Measurements from ENCODE around the gene CCDC3. TPM values are rescaled to one million over a fixed set of nuclear protein-coding genes. Genes with fewer than 3 reads are reported as not detected.
A peak's percentile ranks its signal among the peaks of the same experiment; 100 is the strongest.

CCDC3 gene
- total and polyA plus RNA-seq, 2 experiments from 2014 or later: not detected

DNA sequence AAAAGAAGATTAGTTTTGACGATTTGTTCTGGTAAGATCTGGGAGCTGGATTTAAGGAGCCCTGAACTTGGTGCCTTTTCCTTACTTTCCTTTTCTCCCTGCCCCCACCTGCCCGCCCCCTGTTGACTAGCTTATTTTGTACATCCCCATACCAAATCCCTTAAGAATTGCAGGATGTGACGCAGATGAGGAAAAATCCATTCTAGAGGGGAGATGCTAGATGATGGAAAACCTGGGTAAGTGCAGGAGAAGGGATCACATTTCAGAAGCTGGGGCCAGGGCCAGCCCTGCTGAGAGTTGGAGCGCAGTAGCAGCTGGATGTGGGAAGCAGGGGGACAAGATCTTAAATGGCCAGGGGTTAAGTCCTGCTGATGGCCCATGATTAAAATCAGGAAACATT, 93.9 kb downstream of the CCDC3 start:
- Histone ChIP-seq H3K9ac (no peak overlapping the region), H3K4me1 (ENCODE audit: insufficient read depth) (no peaks in the 10 kb centered on the region), H3K27me3 (replicated peaks; ENCODE audit: insufficient read depth) (no peaks in the 10 kb centered on the region; the same call in 1 of the 2 replicates), H3K79me2 (ENCODE audit: insufficient read depth) (no peaks in the 10 kb centered on the region), H3K4me2 (ENCODE audit: unreplicated experiment) (no peak overlapping the region), H2AFZ (no peak overlapping the region), H3K4me3 (no peak overlapping the region), H4K20me1 (ENCODE audit: insufficient read depth) (no peaks in the 10 kb centered on the region), H3K9me2 (ENCODE audit: insufficient read depth) (no peaks in the 10 kb centered on the region), H3K27ac (no peak overlapping the region), H3K36me3 (ENCODE audit: low read depth) (no peaks in the 10 kb centered on the region), H3K9me3 (ENCODE audit: low read depth) (no peaks in the 10 kb centered on the region), H3F3A (ENCODE audit: insufficient read depth) (no peaks in the 10 kb centered on the region)
- in situ Hi-C loops (cut with MboI): no loop called here
- no peak for DNase-seq
- TF ChIP-seq EZH2 (IDR thresholded peaks at IDR 0.05; ENCODE audit: insufficient read depth, poor library complexity, severe bottlenecking): no peak
- no peak for TF ChIP-seq EZH2phosphoT487 (IDR thresholded peaks at IDR 0.05; ENCODE audit: insufficient read depth, low read depth)
- WGBS, 2 experiments (ENCODE audit: low coverage in 1 of 2, low lambda C conversion rate in 2 of 2, missing lambda C conversion rate in 2 of 2): 64 to 66% methylated on average over 4 of the region's 4 CpGs

- H4K20me1 ChIP-seq (ENCODE audit: insufficient read depth): no peaks in the 10 kb centered on the region
- no peaks in the 10 kb centered on the region; the same call in 1 of the 2 replicates for H3K27me3 ChIP-seq (replicated peaks; ENCODE audit: insufficient read depth)
- H3K4me3 ChIP-seq: no peak overlapping the region
- no peaks in the 10 kb centered on the region for H3K79me2 ChIP-seq (ENCODE audit: insufficient read depth)
- H3K4me1 ChIP-seq (ENCODE audit: insufficient read depth): no peaks in the 10 kb centered on the region
- no peaks in the 10 kb centered on the region for H3K9me3 ChIP-seq (ENCODE audit: low read depth)
- WGBS, 2 experiments (ENCODE audit: low coverage in 1 of 2, low lambda C conversion rate in 2 of 2, missing lambda C conversion rate in 2 of 2): 23 to 29% methylated on average over 12 to 13 of the region's 13 CpGs
- no peaks in the 10 kb centered on the region for H3K36me3 ChIP-seq (ENCODE audit: low read depth)
- H3F3A ChIP-seq (ENCODE audit: insufficient read depth): no peaks in the 10 kb centered on the region
- no peak overlapping the region for H2AFZ ChIP-seq
- TF ChIP-seq EZH2phosphoT487 (IDR thresholded peaks at IDR 0.05; ENCODE audit: insufficient read depth, low read depth): no peak
- TF ChIP-seq EZH2 (IDR thresholded peaks at IDR 0.05; ENCODE audit: insufficient read depth, poor library complexity, severe bottlenecking): no peak
- H3K9ac ChIP-seq: no peak overlapping the region
- H3K9me2 ChIP-seq (ENCODE audit: insufficient read depth): no peaks in the 10 kb centered on the region
- peak; percentile 3 for DNase-seq
- in situ Hi-C loops (cut with MboI): no loop called here
- H3K27ac ChIP-seq: no peak overlapping the region
- no peak overlapping the region for H3K4me2 ChIP-seq (ENCODE audit: unreplicated experiment)
Observed at GRCh38 chr10:12906051-12906541, 95.4 kb downstream of the CCDC3 start.

GRCh38 chr10:12905067-12905466, 96.4 kb downstream of the CCDC3 start:
- Histone ChIP-seq H2AFZ (no peak overlapping the region), H3K4me3 (no peak overlapping the region), H3K9me3 (ENCODE audit: low read depth) (no peaks in the 10 kb centered on the region), H3K9me2 (ENCODE audit: insufficient read depth) (no peaks in the 10 kb centered on the region), H3K27ac (no peak overlapping the region), H3K9ac (no peak overlapping the region), H3K4me1 (ENCODE audit: insufficient read depth) (no peaks in the 10 kb centered on the region), H3K4me2 (ENCODE audit: unreplicated experiment) (no peak overlapping the region), H3K36me3 (ENCODE audit: low read depth) (no peaks in the 10 kb centered on the region), H3K79me2 (ENCODE audit: insufficient read depth) (no peaks in the 10 kb centered on the region), H3F3A (ENCODE audit: insufficient read depth) (no peaks in the 10 kb centered on the region), H4K20me1 (ENCODE audit: insufficient read depth) (no peaks in the 10 kb centered on the region), H3K27me3 (replicated peaks; ENCODE audit: insufficient read depth) (no peaks in the 10 kb centered on the region; the same call in 1 of the 2 replicates)
- DNase-seq: no peak
- TF ChIP-seq EZH2 (IDR thresholded peaks at IDR 0.05; ENCODE audit: insufficient read depth, poor library complexity, severe bottlenecking): no peak
- no peak for TF ChIP-seq EZH2phosphoT487 (IDR thresholded peaks at IDR 0.05; ENCODE audit: insufficient read depth, low read depth)
- in situ Hi-C loops (cut with MboI): no loop called here
- 49 to 52% methylated on average over 5 of the region's 5 CpGs for WGBS, 2 experiments (ENCODE audit: low coverage in 1 of 2, low lambda C conversion rate in 2 of 2, missing lambda C conversion rate in 2 of 2)

DNA sequence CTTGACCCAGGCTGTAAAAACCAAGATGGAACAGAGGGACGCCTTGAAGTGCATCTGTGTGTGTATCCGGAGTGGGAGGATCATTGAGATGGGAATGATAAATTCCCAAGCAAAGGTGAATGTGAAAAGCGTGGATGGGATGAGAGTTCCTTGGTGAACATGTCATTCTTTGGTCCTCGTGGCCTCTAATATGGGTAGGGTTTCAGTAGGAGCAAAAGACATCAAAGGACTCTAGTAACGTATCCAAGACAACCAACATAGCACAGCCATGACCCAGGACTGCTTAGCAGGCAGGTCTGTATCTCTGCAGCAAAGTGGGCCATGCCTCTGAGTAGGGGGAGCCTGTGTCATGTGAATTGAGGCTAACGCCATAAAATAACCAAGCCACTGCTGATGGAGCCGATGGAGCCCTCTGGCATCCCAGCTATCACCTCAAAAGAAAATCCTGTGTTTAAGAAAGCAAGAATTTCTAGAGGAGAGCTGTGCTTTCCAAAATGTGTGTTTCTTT, 98.6 kb downstream of the CCDC3 start:
- in situ Hi-C loops (cut with MboI): no loop called here
- H3K79me2 ChIP-seq (ENCODE audit: insufficient read depth): no peaks in the 10 kb centered on the region

More for the DNA sequence above, 98.6 kb downstream of the CCDC3 start:
- Histone ChIP-seq H3F3A (ENCODE audit: insufficient read depth) (no peaks in the 10 kb centered on the region), H4K20me1 (ENCODE audit: insufficient read depth) (no peaks in the 10 kb centered on the region), H3K27ac (no peak overlapping the region), H3K27me3 (replicated peaks; ENCODE audit: insufficient read depth) (no peaks in the 10 kb centered on the region; the same call in 1 of the 2 replicates), H2AFZ (no peak overlapping the region), H3K9me2 (ENCODE audit: insufficient read depth) (no peaks in the 10 kb centered on the region), H3K4me3 (no peak overlapping the region), H3K4me2 (ENCODE audit: unreplicated experiment) (no peak overlapping the region), H3K9me3 (ENCODE audit: low read depth) (no peaks in the 10 kb centered on the region), H3K9ac (no peak overlapping the region), H3K4me1 (ENCODE audit: insufficient read depth) (no peaks in the 10 kb centered on the region), H3K36me3 (ENCODE audit: low read depth) (no peaks in the 10 kb centered on the region)
- WGBS, 2 experiments (ENCODE audit: low coverage in 1 of 2, low lambda C conversion rate in 2 of 2, missing lambda C conversion rate in 2 of 2): 60 to 61% methylated on average over 7 of the region's 7 CpGs
- DNase-seq: no peak
- TF ChIP-seq EZH2phosphoT487 (IDR thresholded peaks at IDR 0.05; ENCODE audit: insufficient read depth, low read depth) (no peak), EZH2 (IDR thresholded peaks at IDR 0.05; ENCODE audit: insufficient read depth, poor library complexity, severe bottlenecking) (no peak)
